SK-N-SH treated with all-trans-retinoic acid at 6 μM for 48 hours (cell line): ENCODE data around the gene XRN1.
"Not testable (repeated sequence)": the region's sequence is repeated elsewhere in the genome, so short reads cannot be mapped to it uniquely, and the experiment has no call there.

Source experiments
- ATAC-seq: fragments of 200-7000 bp; cut with Tn5 transposase; 3 replicates; pipeline ENCODE4 v1.9.1; 2020; ENCODE audit warnings: mild to moderate bottlenecking, moderate library complexity
- ARNTL ChIP-seq: fragments of 450-650 bp; formaldehyde crosslinking; IDR thresholded peaks from 2 replicates; pipeline ENCODE4 v1.5.0; 2020; ENCODE audit warnings: low read depth, mild to moderate bottlenecking, moderate library complexity, borderline replicate concordance
- BACH2 ChIP-seq: fragments of 250-450 bp; sonication (Bioruptor Pico); IDR thresholded peaks from 2 replicates; pipeline ENCODE4 v1.9.0; 2021; ENCODE audit warnings: mild to moderate bottlenecking, borderline replicate concordance
- CSDC2 ChIP-seq: fragments of 250-450 bp; sonication (Bioruptor Pico); IDR thresholded peaks from 2 replicates; pipeline ENCODE4 v1.5.0; 2020; ENCODE audit warnings: mild to moderate bottlenecking, moderate library complexity
- ESRRG ChIP-seq: fragments of 250-450 bp; sonication (Bioruptor Pico); IDR thresholded peaks from 2 replicates; pipeline ENCODE4 v1.6.1; 2021; ENCODE audit warnings: mild to moderate bottlenecking
- GLIS3 ChIP-seq: fragments of 250-450 bp; sonication (Bioruptor Pico); IDR thresholded peaks from 2 replicates; pipeline ENCODE4 v1.5.0; 2020; ENCODE audit warnings: mild to moderate bottlenecking, moderate library complexity
- ISL1 ChIP-seq: fragments of 250-450 bp; sonication (Bioruptor Pico); IDR thresholded peaks from 2 replicates; pipeline ENCODE4 v2.1.2; 2022; ENCODE audit warnings: mild to moderate bottlenecking, moderate library complexity
- OSR1 ChIP-seq: fragments of 250-450 bp; sonication (Bioruptor Pico); IDR thresholded peaks from 2 replicates; pipeline ENCODE4 v1.8.0; 2022; ENCODE audit warnings: moderate library complexity, mild to moderate bottlenecking, inconsistent platforms
- PATZ1 ChIP-seq: fragments of 250-450 bp; sonication (Bioruptor Pico); IDR thresholded peaks from 2 replicates; pipeline ENCODE4 v1.8.0; 2020; ENCODE audit warnings: mild to moderate bottlenecking, moderate library complexity, borderline replicate concordance
- PPARA ChIP-seq: fragments of 250-450 bp; sonication (Bioruptor Pico); IDR thresholded peaks from 2 replicates; pipeline ENCODE4 v1.5.0; 2020; ENCODE audit warnings: mild to moderate bottlenecking, borderline replicate concordance
- RARB ChIP-seq: fragments of 250-450 bp; sonication (Bioruptor Pico); IDR thresholded peaks from 2 replicates; pipeline ENCODE4 v1.8.0; 2021; ENCODE audit warnings: mild to moderate bottlenecking, moderate library complexity
- SNAI2 ChIP-seq: fragments of 250-450 bp; sonication (Bioruptor Pico); IDR thresholded peaks from 2 replicates; pipeline ENCODE4 v1.5.0; 2020; ENCODE audit warnings: mild to moderate bottlenecking, moderate library complexity
- TCF4 ChIP-seq: fragments of 250-450 bp; sonication (Bioruptor Pico); IDR thresholded peaks from 2 replicates; pipeline ENCODE4 v1.8.0; 2021; ENCODE audit warnings: mild to moderate bottlenecking, moderate library complexity, borderline replicate concordance
- TOX ChIP-seq: fragments of 250-450 bp; sonication (Bioruptor Pico); IDR thresholded peaks from 2 replicates; pipeline ENCODE4 v1.8.0; 2021; ENCODE audit warnings: mild to moderate bottlenecking, moderate library complexity, borderline replicate concordance
- TSHZ2 ChIP-seq: fragments of 250-450 bp; sonication (Bioruptor Pico); IDR thresholded peaks from 2 replicates; pipeline ENCODE4 v1.5.0; 2020; ENCODE audit warnings: mild to moderate bottlenecking, moderate library complexity
- ZC3H10 ChIP-seq: fragments of 250-450 bp; sonication (Bioruptor Pico); IDR thresholded peaks from 2 replicates; pipeline ENCODE4 v1.5.1; 2021; ENCODE audit warnings: mild to moderate bottlenecking, moderate library complexity
- ZFP3 ChIP-seq: fragments of 250-450 bp; sonication (Bioruptor Pico); IDR thresholded peaks from 2 replicates; pipeline ENCODE4 v1.5.0; 2020; ENCODE audit warnings: mild to moderate bottlenecking, moderate library complexity
- ZFP30 ChIP-seq: fragments of 450-650 bp; formaldehyde crosslinking; IDR thresholded peaks from 2 replicates; pipeline ENCODE4 v1.5.0; 2022; ENCODE audit warnings: mild to moderate bottlenecking, moderate library complexity
- ZNF565 ChIP-seq: fragments of 450-650 bp; formaldehyde crosslinking; conservative IDR thresholded peaks from 2 replicates; pipeline ENCODE4 v1.5.0; 2020; ENCODE audit warnings: low read depth, mild to moderate bottlenecking, moderate library complexity
- ZNF70 ChIP-seq: fragments of 450-650 bp; formaldehyde crosslinking; IDR thresholded peaks from 2 replicates; pipeline ENCODE4 v1.5.0; 2020; ENCODE audit warnings: mild to moderate bottlenecking, moderate library complexity
- ZNF8 ChIP-seq: fragments of 450-650 bp; formaldehyde crosslinking; IDR thresholded peaks from 2 replicates; pipeline ENCODE4 v1.5.0; 2020; ENCODE audit warnings: mild to moderate bottlenecking, moderate library complexity
- TF ChIP-seq, protein P1 (sequence below): fragments of 250-450 bp; sonication (Bioruptor Pico); IDR thresholded peaks from 2 replicates; pipeline ENCODE4 v1.5.1; 2021; ENCODE audit warnings: mild to moderate bottlenecking, moderate library complexity
- TF ChIP-seq, protein P2 (sequence below): fragments of 250-450 bp; sonication (Bioruptor Pico); IDR thresholded peaks from 2 replicates; pipeline ENCODE4 v1.5.1; 2020; ENCODE audit warnings: low read depth, mild to moderate bottlenecking, moderate library complexity

The XRN1 gene

GRCh38 chr3:142348460-142348859 lies 99.4 kb downstream of the XRN1 start:
- ATAC-seq: no peak
- TF ChIP-seq RARB (CRISPR knock-in tag) (no peak), OSR1 (no peak), TOX (no peak), SNAI2 (CRISPR knock-in tag) (no peak), PPARA (CRISPR knock-in tag) (no peak), ZNF565 (CRISPR knock-in tag) (no peak), ZNF8 (CRISPR knock-in tag) (no peak), GLIS3 (CRISPR knock-in tag) (no peak), ISL1 (no peak)

- no peak for ATAC-seq
- TF ChIP-seq TOX: no peak
- TF ChIP-seq ARNTL: no peak
These were observed 109.8 kb downstream of the XRN1 start for GRCh38 chr3:142337994-142338393.

DNA sequence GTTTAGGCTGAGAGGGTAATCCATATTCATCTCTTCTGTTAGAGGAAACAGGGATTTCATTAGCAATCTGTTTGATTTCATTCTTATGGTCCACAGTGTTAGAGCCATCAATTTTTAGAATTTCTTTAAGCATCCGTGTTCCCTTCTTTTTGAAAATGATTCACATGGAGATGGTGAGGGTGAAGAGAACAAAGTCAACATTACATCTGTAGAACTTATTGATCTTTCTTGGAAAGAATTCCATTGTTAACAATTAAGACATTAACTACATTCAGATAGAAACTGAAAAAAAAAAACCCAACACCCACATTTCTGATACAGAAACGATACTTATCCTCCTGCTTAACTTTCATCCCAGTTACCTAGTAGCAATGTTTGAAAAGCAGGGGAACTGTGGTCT lies 115.4 kb downstream of the XRN1 start:
- TF ChIP-seq ESRRG (CRISPR knock-in tag): no peak
- no peak for TF ChIP-seq OSR1
- TF ChIP-seq GLIS3 (CRISPR knock-in tag): no peak
- TF ChIP-seq, protein P1, sequence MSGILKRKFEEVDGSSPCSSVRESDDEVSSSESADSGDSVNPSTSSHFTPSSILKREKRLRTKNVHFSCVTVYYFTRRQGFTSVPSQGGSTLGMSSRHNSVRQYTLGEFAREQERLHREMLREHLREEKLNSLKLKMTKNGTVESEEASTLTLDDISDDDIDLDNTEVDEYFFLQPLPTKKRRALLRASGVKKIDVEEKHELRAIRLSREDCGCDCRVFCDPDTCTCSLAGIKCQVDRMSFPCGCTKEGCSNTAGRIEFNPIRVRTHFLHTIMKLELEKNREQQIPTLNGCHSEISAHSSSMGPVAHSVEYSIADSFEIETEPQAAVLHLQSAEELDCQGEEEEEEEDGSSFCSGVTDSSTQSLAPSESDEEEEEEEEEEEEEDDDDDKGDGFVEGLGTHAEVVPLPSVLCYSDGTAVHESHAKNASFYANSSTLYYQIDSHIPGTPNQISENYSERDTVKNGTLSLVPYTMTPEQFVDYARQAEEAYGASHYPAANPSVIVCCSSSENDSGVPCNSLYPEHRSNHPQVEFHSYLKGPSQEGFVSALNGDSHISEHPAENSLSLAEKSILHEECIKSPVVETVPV: no peak
- TF ChIP-seq ZNF8 (CRISPR knock-in tag): no peak
- no peak for TF ChIP-seq TSHZ2
- TF ChIP-seq TCF4: no peak
- TF ChIP-seq TOX: no peak
- no peak for TF ChIP-seq RARB (CRISPR knock-in tag)
- TF ChIP-seq BACH2 (CRISPR knock-in tag): no peak
- no peak for TF ChIP-seq ZC3H10 (CRISPR knock-in tag)
- no peak for TF ChIP-seq CSDC2
- TF ChIP-seq ZNF565 (CRISPR knock-in tag): no peak
- no peak for TF ChIP-seq ZFP30 (CRISPR knock-in tag)
- TF ChIP-seq, protein P2, sequence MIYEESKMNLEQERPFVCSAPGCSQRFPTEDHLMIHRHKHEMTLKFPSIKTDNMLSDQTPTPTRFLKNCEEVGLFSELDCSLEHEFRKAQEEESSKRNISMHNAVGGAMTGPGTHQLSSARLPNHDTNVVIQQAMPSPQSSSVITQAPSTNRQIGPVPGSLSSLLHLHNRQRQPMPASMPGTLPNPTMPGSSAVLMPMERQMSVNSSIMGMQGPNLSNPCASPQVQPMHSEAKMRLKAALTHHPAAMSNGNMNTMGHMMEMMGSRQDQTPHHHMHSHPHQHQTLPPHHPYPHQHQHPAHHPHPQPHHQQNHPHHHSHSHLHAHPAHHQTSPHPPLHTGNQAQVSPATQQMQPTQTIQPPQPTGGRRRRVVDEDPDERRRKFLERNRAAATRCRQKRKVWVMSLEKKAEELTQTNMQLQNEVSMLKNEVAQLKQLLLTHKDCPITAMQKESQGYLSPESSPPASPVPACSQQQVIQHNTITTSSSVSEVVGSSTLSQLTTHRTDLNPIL (CRISPR knock-in tag): no peak
- TF ChIP-seq ARNTL: no peak
- TF ChIP-seq PPARA (CRISPR knock-in tag): no peak

DNA sequence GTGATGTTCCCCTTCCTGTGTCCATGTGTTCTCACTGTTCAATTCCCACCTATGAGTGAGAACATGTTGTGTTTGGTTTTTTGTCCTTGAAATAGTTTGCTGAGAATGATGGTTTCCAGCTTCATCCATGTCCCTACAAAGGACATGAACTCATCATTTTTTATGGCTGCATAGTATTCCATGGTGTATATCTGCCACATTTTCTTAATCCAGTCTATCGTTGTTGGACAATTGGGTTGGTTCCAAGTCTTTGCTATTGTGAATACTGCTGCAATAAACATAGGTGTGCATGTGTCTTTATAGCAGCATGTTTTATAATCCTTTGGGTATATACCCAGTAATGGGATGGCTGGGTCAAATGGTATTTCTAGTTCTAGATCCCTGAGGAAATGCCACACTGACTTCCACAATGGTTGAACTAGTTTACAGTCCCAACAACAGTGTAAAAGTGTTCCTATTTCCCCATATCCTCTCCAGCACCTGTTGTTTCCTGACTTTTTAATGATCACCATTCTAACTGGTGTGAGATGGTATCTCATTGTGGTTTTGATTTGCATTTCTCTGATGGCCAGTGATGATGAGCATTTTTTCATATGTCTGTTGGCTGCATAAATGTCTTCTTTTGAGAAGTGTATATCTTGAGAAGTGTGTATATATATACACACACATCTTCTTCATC lies 123.4 kb downstream of the XRN1 start:
- not testable (repeated sequence) for ATAC-seq

More for the DNA sequence above, 115.4 kb downstream of the XRN1 start:
- ATAC-seq: no peak

DNA sequence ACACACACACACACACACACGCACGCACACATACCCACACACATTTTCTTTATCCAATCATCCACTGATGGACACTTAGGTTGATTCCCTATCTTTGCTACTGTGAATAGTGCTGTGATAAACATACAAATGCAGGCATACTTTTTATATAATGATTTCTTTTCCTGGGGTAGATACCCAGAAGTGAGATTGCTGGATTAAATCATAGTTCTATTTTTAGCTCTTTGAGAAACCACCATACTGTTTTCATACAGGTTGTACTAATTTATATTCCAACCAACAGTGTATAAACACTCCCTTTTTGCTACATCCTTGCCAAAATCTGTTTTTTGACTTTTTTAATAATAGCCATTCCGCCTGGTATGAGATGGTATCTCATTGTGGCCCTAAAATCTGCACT lies 127.9 kb downstream of the XRN1 start:
- no peak for ATAC-seq
- no peak for TF ChIP-seq ZFP30 (CRISPR knock-in tag)
- TF ChIP-seq ARNTL: no peak
- no peak for TF ChIP-seq ZFP3 (CRISPR knock-in tag)
- TF ChIP-seq, protein P1: no peak
- TF ChIP-seq ZNF565 (CRISPR knock-in tag): no peak
- TF ChIP-seq TOX: no peak
- no peak for TF ChIP-seq OSR1
- TF ChIP-seq ESRRG (CRISPR knock-in tag): no peak
- TF ChIP-seq SNAI2 (CRISPR knock-in tag): no peak
- no peak for TF ChIP-seq CSDC2
- TF ChIP-seq, protein P2 (CRISPR knock-in tag): no peak
- no peak for TF ChIP-seq ZNF70 (CRISPR knock-in tag)
- TF ChIP-seq BACH2 (CRISPR knock-in tag): no peak
- no peak for TF ChIP-seq PATZ1 (CRISPR knock-in tag)
